ENCODE data around the gene RAD18. TPM values are rescaled to one million over a fixed set of nuclear protein-coding genes. Genes with fewer than 3 reads are reported as not detected.

Gene RAD18
- total RNA-seq, 1 experiment from 2014 or later, result 42.0 TPM

GRCh38 chr3:8837162-8837561 is 126.1 kb downstream of the RAD18 start:
- peak; percentile 81 for DNase-seq (ENCODE audit: low read depth)

- DNase-seq (ENCODE audit: low read depth), result no peak
Observed at GRCh38 chr3:8836096-8836495, 127.2 kb downstream of the RAD18 start.

- DNase-seq (ENCODE audit: low read depth), result no peak
Observed at GRCh38 chr3:8835385-8835784, 127.9 kb downstream of the RAD18 start.

GRCh38 chr3:8834974-8835373 is 128.3 kb downstream of the RAD18 start:
- no peak for DNase-seq (ENCODE audit: low read depth)

GRCh38 chr3:8827641-8828040 is 135.6 kb downstream of the RAD18 start:
- DNase-seq (ENCODE audit: low read depth), result no peak

Small RNAs within 50 kb of the gene (small RNA-seq; reads per million reads assigned to genes)
- gene RF00416, result not detected

Other genes starting within 250 kb of the RAD18 start
- gene CAV3, start 229.7 kb downstream of the RAD18 start, total RNA-seq (2014; rRNA removed; shearing (Covaris generic)), result not detected in 2 replicates
- 1.5 and 2.6 TPM in 2 replicates for gene OXTR, start 193.9 kb downstream of the RAD18 start, total RNA-seq (2014; rRNA removed; shearing (Covaris generic))